Gastroesophageal sphincter (tissue), 4 donors: ENCODE measurements around the gene ANO2. TPM values are rescaled to one million over a fixed set of nuclear protein-coding genes. Genes with fewer than 3 reads are reported as not detected.

ENCODE experiments used
- ATAC-seq: fragments of 150-250 bp; one replicate; pipeline ENCODE4 v1.9.1; 2016; ENCODE audit warnings: mild to moderate bottlenecking, moderate library complexity
- H3K27ac ChIP-seq, 4 donors: fragments of 200-600 bp; sonication (generic) in 3 of 4; 1 replicate in 3 of 4; 2 replicates in 1 of 4; pipeline ENCODE4 v1.5.1; 2016 to 2019
- H3K27me3 ChIP-seq: fragments of 200-600 bp; sonication (generic); one replicate; pipeline ENCODE4 v1.5.1; 2019
- H3K36me3 ChIP-seq, 2 donors: fragments of 200-600 bp; sonication (generic); one replicate each; pipeline ENCODE4 v1.5.1; 2019; ENCODE audit warnings: control low read depth in 1 of 2
- H3K4me1 ChIP-seq, 3 donors: fragments of 200-600 bp; sonication (generic); 1 replicate in 2 of 3; 2 replicates in 1 of 3; pipeline ENCODE4 v1.5.1; 2016 to 2019; ENCODE audit warnings: control low read depth in 2 of 3
- H3K4me3 ChIP-seq, 2 donors: fragments of 200-600 bp; sonication (generic); one replicate each; pipeline ENCODE4 v1.5.1; 2019; ENCODE audit warnings: mild to moderate bottlenecking in 1 of 2, moderate library complexity in 1 of 2
- H3K9me3 ChIP-seq, 3 donors: fragments of 200-600 bp; sonication (generic); one replicate each; pipeline ENCODE4 v1.5.1; 2017 to 2019; ENCODE audit warnings: control low read depth in 2 of 3
- EP300 ChIP-seq: sonication (generic); formaldehyde crosslinking; IDR thresholded peaks from one replicate; pipeline ENCODE4 v1.6.1; 2017; ENCODE audit warnings: antibody characterized with exemption, mild to moderate bottlenecking
- POLR2A ChIP-seq, 2 donors: fragments of 450-650 bp; IDR thresholded peaks; one replicate each; pipeline ENCODE4 v1.6.1; 2017; ENCODE audit warnings: antibody characterized with exemption in 2 of 2, mild to moderate bottlenecking in 2 of 2, moderate library complexity in 1 of 2
- POLR2AphosphoS5 ChIP-seq: sonication (generic); formaldehyde crosslinking; IDR thresholded peaks from one replicate; pipeline ENCODE4 v1.6.1; 2017; ENCODE audit warnings: antibody characterized with exemption
- WGBS, 2 donors: methylation state at CpG; one replicate each; pipeline ENCODE4 v1.1.5; 2018; ENCODE audit warnings: low coverage in 1 of 2; 5-methylcytosine and 5-hydroxymethylcytosine counted together
- total RNA-seq, 4 donors: library from RNA; depleted of rRNA; stranded (reverse); fragments of >200 nt; gene quantifications; one replicate each; pipeline ENCODE4 v1.1.0, GENCODE V29; 2016
- TF ChIP-seq, protein P1 (sequence below), 4 experiments: fragments of 200-600 bp in 2 of 4; fragments of 450-650 bp in 2 of 4; sonication (generic) in 1 of 4; IDR thresholded peaks; one replicate each; pipeline ENCODE4 v1.5.1; 2017 to 2019; ENCODE audit warnings: antibody characterized with exemption in 4 of 4, mild to moderate bottlenecking in 2 of 4, moderate library complexity in 2 of 4

Gene ANO2
- total RNA-seq, 4 donors from 2014 or later, result 3.1 to 10.9 (median 6.7) TPM

DNA sequence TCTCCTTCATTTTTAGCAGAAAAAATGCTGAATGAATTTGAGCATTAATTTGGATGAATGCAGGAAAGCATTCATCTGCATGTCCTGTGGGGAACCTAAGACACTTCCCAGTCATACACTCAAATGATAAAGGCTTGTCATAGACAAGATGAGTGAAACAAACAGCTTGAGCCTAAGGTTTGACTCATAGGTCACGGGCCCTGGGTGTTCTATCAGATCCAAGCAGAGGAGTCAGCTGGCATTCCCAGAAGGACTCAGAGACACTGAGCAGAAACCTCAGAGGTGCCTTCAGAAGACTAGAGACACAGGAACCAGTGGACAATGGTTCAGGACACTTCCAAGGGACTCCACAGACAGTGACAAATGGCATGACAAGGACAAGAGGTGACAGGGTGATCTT is 329.3 kb downstream of the ANO2 start:
- Histone ChIP-seq H3K9me3 (no peaks in the 10 kb centered on the region), H3K27ac (no peak overlapping the region), H3K4me3 (no peak overlapping the region), H3K27me3 (no peaks in the 10 kb centered on the region), H3K4me1 (peaks cover 0 to 28% (median 14%) of the 10 kb centered on the region in 3 donors), H3K36me3 (no peaks in the 10 kb centered on the region)
- ATAC-seq, result no peak
- no peak for TF ChIP-seq EP300
- TF ChIP-seq, protein P1, sequence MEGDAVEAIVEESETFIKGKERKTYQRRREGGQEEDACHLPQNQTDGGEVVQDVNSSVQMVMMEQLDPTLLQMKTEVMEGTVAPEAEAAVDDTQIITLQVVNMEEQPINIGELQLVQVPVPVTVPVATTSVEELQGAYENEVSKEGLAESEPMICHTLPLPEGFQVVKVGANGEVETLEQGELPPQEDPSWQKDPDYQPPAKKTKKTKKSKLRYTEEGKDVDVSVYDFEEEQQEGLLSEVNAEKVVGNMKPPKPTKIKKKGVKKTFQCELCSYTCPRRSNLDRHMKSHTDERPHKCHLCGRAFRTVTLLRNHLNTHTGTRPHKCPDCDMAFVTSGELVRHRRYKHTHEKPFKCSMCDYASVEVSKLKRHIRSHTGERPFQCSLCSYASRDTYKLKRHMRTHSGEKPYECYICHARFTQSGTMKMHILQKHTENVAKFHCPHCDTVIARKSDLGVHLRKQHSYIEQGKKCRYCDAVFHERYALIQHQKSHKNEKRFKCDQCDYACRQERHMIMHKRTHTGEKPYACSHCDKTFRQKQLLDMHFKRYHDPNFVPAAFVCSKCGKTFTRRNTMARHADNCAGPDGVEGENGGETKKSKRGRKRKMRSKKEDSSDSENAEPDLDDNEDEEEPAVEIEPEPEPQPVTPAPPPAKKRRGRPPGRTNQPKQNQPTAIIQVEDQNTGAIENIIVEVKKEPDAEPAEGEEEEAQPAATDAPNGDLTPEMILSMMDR (IDR thresholded peaks at IDR 0.05), result no peak
- no peak for TF ChIP-seq POLR2AphosphoS5
- no peak for TF ChIP-seq POLR2A (IDR thresholded peaks at IDR 0.05)
- 71 to 100% methylated on average over 1 of the region's 1 CpG for WGBS, 2 donors

DNA sequence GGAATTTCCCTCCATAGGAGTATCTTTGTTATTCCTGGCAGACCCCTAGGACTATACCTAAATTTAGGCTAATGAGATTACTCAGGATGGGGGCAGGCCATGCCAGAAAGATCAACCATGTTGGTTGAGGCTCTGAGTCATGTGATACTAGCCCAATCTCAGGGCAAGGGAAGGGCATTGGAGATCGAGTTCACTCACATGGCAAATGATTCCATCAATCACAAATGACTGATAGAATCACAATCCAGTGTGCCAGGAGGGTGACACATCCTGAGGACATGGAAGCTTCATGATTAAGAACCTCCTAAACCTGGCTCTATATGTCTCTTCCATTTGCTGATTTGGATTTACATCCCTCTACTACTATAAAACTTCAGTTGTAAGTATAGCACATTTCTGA is 330.8 kb downstream of the ANO2 start:
- H3K27ac ChIP-seq, result no peak overlapping the region
- no peaks in the 10 kb centered on the region for H3K9me3 ChIP-seq
- ATAC-seq, result no peak
- H3K4me3 ChIP-seq, result no peak overlapping the region
- no peaks in the 10 kb centered on the region for H3K36me3 ChIP-seq
- WGBS, 2 donors, result 83% methylated on average over 1 of the region's 1 CpG; no CpG with 5 or more reads in 1 of the 2 donors
- TF ChIP-seq EP300, result no peak
- TF ChIP-seq, protein P1 (IDR thresholded peaks at IDR 0.05), result no peak
- no peaks in the 10 kb centered on the region for H3K27me3 ChIP-seq
- peaks cover 0 to 13% (median 5%) of the 10 kb centered on the region in 3 donors for H3K4me1 ChIP-seq

DNA sequence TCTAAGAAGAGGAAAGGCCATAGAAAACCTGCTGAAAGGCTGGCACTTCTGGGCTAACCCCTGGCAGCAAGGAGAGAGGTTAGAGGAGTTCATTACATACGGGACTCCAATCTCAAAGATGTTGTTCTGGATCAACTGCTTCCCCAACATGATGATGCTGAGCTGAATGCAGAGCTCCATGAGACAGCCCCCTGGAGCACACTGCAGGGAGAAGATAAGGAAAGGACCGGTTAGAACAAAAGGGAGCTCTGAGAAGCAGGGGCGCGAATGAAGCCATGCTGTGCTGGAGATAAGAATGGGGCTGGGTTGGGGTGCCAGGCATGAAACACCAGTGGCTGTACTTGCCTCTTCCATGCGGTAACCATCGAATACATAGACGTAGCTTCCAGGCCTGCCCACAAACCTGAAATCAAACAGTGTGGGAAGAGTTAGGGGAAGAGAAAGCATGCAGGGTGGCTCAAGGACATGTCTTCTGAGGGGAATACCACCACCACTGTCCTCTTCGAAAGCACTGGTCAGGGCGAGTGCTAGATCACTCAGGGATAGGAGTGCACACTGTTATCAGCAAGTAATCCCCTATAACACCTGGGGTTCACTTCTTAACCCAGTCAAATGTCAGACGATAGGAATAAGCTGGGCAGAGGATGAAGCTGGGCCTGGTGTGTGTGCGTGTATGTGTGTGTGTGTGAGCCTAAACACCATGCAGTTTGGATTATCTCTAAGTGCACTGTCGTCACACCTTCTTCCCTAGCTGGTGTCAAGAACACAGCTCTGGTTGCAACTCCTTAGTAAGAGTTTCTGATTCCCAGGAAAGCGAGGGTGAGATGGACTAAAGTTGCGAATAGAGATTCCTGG is 332.3 kb downstream of the ANO2 start:
- no peaks in the 10 kb centered on the region for H3K27me3 ChIP-seq
- WGBS, 2 donors, result 85 to 97% methylated on average over 7 to 13 of the region's 14 CpGs
- TF ChIP-seq EP300 (no peak), POLR2A (IDR thresholded peaks at IDR 0.05) (no peak), POLR2AphosphoS5 (no peak)
- TF ChIP-seq, protein P1 (IDR thresholded peaks at IDR 0.05), result no peak
- H3K4me3 ChIP-seq, result no peak overlapping the region
- no peak for ATAC-seq
- H3K36me3 ChIP-seq, result no peaks in the 10 kb centered on the region
- H3K27ac ChIP-seq, result no peak overlapping the region
- H3K9me3 ChIP-seq, result no peaks in the 10 kb centered on the region
- H3K4me1 ChIP-seq, result no peaks in the 10 kb centered on the region

DNA sequence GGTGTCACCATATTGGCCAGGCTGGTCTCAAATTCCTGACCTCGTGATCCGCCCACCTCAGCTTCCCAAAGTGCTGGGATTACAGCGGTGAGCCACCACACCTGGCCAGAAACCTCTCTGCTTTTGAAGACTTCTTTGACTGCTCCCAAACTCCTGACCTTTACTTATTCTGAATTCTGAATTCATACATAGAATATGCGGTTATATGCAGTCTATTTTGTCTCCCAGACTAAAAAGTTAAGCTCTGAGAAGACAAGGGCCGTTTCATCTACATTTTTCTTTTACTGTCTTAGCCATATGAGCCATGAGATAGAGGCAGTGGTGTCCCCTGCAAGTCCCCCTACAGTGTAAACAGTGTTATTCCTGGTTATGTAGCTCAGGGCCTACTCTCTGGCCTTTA is 333.9 kb downstream of the ANO2 start:
- Histone ChIP-seq H3K27me3 (no peaks in the 10 kb centered on the region), H3K36me3 (no peaks in the 10 kb centered on the region), H3K4me3 (no peak overlapping the region), H3K9me3 (no peaks in the 10 kb centered on the region), H3K27ac (no peak overlapping the region), H3K4me1 (no peaks in the 10 kb centered on the region)
- no peak for ATAC-seq
- WGBS, 2 donors, result 86 to 87% methylated on average over 2 to 5 of the region's 5 CpGs
- TF ChIP-seq POLR2A (IDR thresholded peaks at IDR 0.05) (no peak), POLR2AphosphoS5 (no peak), EP300 (no peak)
- TF ChIP-seq, protein P1 (IDR thresholded peaks at IDR 0.05), result no peak

DNA sequence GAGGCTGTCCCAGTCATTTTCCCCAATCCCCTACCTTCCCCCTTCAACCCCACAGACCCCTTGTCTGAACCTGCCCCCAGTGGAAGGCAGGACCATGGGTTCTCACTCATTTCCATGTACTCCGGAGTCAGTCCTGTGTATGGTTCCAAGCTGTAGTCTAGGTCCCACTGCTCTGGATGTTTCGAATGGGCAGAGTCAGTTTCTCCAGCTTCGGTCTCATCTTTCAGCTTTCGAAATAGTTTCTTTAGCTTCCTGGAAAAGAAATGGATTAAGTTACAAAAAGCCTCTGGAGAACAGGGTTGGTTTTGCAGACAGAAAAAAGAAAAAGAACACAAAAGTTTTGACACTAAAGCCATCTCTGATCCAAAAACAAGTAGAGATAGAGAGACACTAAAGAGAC is 345.7 kb downstream of the ANO2 start:
- no peak for TF ChIP-seq POLR2A (IDR thresholded peaks at IDR 0.05)
- TF ChIP-seq POLR2AphosphoS5, result no peak
- no peak for TF ChIP-seq EP300
- TF ChIP-seq, protein P1 (IDR thresholded peaks at IDR 0.05), result no peak
- 100% methylated on average over 1 to 2 of the region's 4 CpGs for WGBS, 2 donors
- no peak for ATAC-seq

More for the DNA sequence above, 345.7 kb downstream of the ANO2 start:
- Histone ChIP-seq H3K4me1 (no peaks in the 10 kb centered on the region), H3K9me3 (no peaks in the 10 kb centered on the region), H3K4me3 (no peak overlapping the region), H3K27ac (no peak overlapping the region), H3K27me3 (no peaks in the 10 kb centered on the region), H3K36me3 (no peaks in the 10 kb centered on the region)
